Large intestine (tissue), 3 donors: ENCODE measurements around the gene VWF. TPM values are rescaled to one million over a fixed set of nuclear protein-coding genes. Genes with fewer than 3 reads are reported as not detected.
"Not testable (repeated sequence)": the region's sequence is repeated elsewhere in the genome, so short reads cannot be mapped to it uniquely, and the experiment has no call there.

Experiments
- DNase-seq, 2 donors: peaks; one replicate each; pipeline versions ENCODE4 v3.0.0 to v3.0.0-alpha.2; 2013
- H3K27ac ChIP-seq: one replicate; pipeline ENCODE4 v1.5.1; 2013; ENCODE audit warnings: low read length
- H3K27me3 ChIP-seq: 2 replicates; pipeline ENCODE4 v1.6.1; 2013; ENCODE audit warnings: low read length; ENCODE audit not compliant: control insufficient read depth, insufficient read depth
- H3K36me3 ChIP-seq: 2 replicates; pipeline ENCODE4 v1.6.1; 2013; ENCODE audit warnings: low read length; ENCODE audit not compliant: control insufficient read depth, insufficient read depth
- H3K4me1 ChIP-seq: one replicate; pipeline ENCODE4 v1.6.1; 2013; ENCODE audit warnings: low read length; ENCODE audit not compliant: control insufficient read depth, insufficient read depth
- H3K4me3 ChIP-seq: one replicate; pipeline ENCODE4 v1.5.1; 2013; ENCODE audit warnings: low read length
- H3K9me3 ChIP-seq: one replicate; pipeline ENCODE4 v1.6.1; 2013; ENCODE audit warnings: mild to moderate bottlenecking, low read depth, low read length, moderate library complexity; ENCODE audit not compliant: control insufficient read depth
- WGBS: methylation state at CpG from one replicate; pipeline ENCODE4 v1.1.5; 2013; ENCODE audit warnings: low lambda C conversion rate; ENCODE audit not compliant: insufficient coverage; 5-methylcytosine and 5-hydroxymethylcytosine counted together
- polyA plus RNA-seq: library from polyadenylated mRNA; unstranded; fragments of 120-200 nt; gene quantifications from one replicate; pipeline ENCODE4 v1.2.1, GENCODE V29; 2013

The VWF gene
- polyA plus RNA-seq, 1 donor, result 13.8 TPM

DNA sequence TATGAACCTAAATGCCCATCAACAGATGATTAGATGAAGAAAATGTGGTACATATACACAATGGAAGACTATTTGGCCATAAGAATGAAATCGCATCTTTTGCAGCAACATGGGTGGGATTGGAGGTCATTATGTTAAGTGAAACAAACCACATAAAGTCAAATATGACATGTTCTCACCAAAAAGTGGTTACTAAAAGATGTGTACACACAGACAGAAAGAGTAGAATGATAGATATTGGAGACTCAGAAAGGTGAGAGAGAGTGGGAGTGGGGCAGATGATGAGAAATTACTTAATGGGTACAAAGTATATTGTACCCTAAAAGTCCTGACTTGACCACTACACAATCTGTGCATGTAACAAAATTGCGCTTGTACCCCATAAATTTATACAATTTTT lies 19.6 kb downstream of the VWF start:
- no peak overlapping the region for H3K27ac ChIP-seq
- no peaks in the 10 kb centered on the region for H3K36me3 ChIP-seq
- DNase-seq, result no peak
- 100% methylated on average over 1 of the region's 2 CpGs for WGBS
- H3K4me1 ChIP-seq, result no peaks in the 10 kb centered on the region
- H3K4me3 ChIP-seq, result no peak overlapping the region
- no peaks in the 10 kb centered on the region for H3K9me3 ChIP-seq
- no peaks in the 10 kb centered on the region for H3K27me3 ChIP-seq

DNA sequence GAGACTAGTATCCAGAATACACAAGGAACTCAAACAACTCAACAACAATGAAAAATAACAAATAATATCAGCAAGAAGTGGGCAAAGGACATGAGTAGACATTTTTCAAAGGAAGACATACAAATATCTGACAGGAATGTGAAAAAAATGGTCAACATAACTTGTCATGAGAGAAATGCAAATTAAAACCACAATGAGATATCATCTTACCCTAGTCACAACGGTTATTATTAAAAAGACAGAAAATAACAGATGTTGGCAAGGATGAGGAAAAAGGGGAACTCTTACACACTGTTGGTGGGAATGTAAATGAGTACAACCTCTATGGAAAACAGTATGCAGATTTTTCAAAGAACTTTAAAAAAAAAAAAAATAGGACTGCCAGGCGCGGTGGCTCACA lies 20.4 kb downstream of the VWF start:
- DNase-seq, result no peak
- no peak overlapping the region for H3K27ac ChIP-seq
- H3K4me3 ChIP-seq, result no peak overlapping the region
- no peaks in the 10 kb centered on the region for H3K36me3 ChIP-seq
- H3K4me1 ChIP-seq, result no peaks in the 10 kb centered on the region
- H3K27me3 ChIP-seq, result no peaks in the 10 kb centered on the region
- WGBS, result 83% methylated on average over 1 of the region's 3 CpGs
- H3K9me3 ChIP-seq, result no peaks in the 10 kb centered on the region

DNA sequence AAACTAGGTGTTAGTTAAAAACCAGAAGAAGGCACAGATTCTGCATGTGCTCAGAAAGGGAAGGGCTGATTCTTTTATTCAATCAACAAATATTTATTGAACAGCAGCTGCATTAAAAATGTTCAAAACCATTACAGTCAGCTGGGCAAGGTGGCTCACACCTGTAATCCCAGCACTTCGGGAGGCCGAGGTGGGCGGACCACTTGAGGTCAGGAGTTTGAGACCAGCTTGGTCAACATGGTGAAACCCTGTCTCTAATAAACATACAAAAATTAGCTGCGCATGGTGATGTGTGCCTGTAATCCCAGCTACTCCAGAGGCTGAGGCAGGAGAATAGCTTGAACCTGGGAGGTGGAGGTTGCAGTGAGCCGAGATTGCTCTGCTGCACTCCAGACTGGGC lies 22.4 kb downstream of the VWF start:
- not testable (repeated sequence) for H3K4me3 ChIP-seq, H3K27me3 ChIP-seq, H3K36me3 ChIP-seq, H3K9me3 ChIP-seq, H3K27ac ChIP-seq, DNase-seq, H3K4me1 ChIP-seq
- no CpG with 5 or more reads among the region's 5 CpGs for WGBS

DNA sequence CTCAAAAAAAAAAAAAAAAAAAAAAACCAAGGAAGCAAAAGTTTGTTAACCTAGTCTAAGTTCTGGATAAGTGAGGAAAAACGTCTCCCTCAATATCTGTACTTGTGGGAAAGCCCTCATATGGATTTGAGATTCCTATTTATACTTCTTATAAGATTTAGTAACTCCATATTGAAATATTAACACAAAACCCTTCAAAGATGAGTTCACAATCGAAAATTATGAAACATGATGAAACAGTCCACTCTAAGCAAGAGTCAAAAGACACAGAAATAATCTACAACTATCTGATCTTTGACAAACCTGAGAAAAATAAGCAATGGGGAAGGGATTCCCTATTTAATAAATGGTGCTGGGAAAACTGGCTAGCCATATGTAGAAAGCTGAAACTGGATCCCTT lies 25.2 kb downstream of the VWF start:
- no peaks in the 10 kb centered on the region for H3K4me1 ChIP-seq
- H3K4me3 ChIP-seq, result no peak overlapping the region
- no peak overlapping the region for H3K27ac ChIP-seq
- no peaks in the 10 kb centered on the region for H3K36me3 ChIP-seq
- no peaks in the 10 kb centered on the region for H3K27me3 ChIP-seq
- no peak for DNase-seq
- WGBS, result no CpG with 5 or more reads among the region's 2 CpGs
- no peaks in the 10 kb centered on the region for H3K9me3 ChIP-seq

DNA sequence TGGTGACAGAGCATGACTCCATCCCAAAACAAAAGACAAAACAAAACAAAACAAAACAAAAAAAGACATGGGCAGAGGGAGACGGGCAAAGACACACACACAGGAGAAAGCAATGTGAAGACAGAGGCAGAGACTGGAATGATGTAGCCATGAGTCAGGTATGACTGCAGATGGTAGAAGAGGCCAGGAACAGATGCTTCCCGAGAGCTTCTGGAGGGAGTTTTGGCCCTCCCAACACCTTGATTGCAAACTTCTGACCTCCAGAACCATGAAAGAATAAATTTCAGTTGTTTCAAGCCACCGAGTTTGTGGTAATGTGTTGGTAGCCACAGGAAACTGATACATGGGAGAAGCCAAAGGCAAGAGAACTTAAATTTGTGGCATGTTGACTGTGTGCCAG lies 27.1 kb downstream of the VWF start:
- H3K4me1 ChIP-seq, result peaks cover 3% of the 10 kb centered on the region
- H3K9me3 ChIP-seq, result no peaks in the 10 kb centered on the region
- H3K27ac ChIP-seq, result no peak overlapping the region
- DNase-seq, result no peak
- no peak overlapping the region for H3K4me3 ChIP-seq
- H3K36me3 ChIP-seq, result no peaks in the 10 kb centered on the region
- WGBS, result no CpG with 5 or more reads among the region's 3 CpGs
- H3K27me3 ChIP-seq, result no peaks in the 10 kb centered on the region

DNA sequence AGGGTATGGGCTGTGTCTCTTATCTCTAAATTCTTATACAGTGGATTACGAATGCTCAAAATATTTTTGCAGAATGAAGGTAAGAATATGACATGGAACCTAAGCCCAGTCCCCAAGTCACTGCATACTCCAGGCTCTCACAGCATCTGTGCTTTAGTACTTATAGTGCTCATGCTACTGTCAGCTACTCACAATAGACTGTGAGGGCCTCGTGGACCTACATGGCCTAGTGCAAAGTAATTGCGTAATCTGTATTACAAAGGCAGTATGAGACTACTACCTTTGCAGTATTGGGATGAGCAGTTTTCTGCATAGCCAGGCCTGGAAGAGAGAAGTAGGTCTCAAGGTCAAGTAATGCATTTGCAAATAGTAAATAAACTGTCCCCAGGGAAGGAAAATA lies 27.9 kb downstream of the VWF start:
- Histone ChIP-seq H3K9me3 (no peaks in the 10 kb centered on the region), H3K4me3 (no peak overlapping the region), H3K36me3 (no peaks in the 10 kb centered on the region), H3K27me3 (no peaks in the 10 kb centered on the region), H3K27ac (no peak overlapping the region), H3K4me1 (peaks cover 3% of the 10 kb centered on the region)
- WGBS, result no CpG with 5 or more reads among the region's 3 CpGs
- DNase-seq, result peak in 1 of 2 donors; percentile 46

DNA sequence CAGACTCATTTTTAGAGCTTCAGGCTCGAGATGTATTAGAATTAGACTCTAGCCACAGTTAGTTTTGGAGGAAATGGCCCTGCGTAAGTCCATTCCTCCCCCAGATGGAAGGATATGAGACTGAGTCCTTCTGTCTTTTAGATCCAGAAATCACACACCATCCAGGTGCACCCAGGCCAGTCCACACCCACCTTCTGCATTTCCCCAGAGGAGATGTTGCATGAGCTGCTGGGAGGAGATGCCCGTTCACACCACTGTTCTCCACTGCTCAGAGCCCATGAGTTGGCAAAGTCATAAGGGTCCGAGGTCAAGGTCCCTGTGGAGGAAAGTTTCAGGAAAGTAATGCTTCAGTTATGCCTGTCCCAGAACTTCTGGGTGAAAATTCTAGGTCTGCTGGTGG lies 29.2 kb downstream of the VWF start:
- Histone ChIP-seq H3K9me3 (no peaks in the 10 kb centered on the region), H3K27me3 (no peaks in the 10 kb centered on the region), H3K27ac (no peak overlapping the region), H3K36me3 (no peaks in the 10 kb centered on the region), H3K4me3 (no peak overlapping the region), H3K4me1 (peaks cover 13% of the 10 kb centered on the region)
- no CpG with 5 or more reads among the region's 4 CpGs for WGBS
- no peak for DNase-seq

DNA sequence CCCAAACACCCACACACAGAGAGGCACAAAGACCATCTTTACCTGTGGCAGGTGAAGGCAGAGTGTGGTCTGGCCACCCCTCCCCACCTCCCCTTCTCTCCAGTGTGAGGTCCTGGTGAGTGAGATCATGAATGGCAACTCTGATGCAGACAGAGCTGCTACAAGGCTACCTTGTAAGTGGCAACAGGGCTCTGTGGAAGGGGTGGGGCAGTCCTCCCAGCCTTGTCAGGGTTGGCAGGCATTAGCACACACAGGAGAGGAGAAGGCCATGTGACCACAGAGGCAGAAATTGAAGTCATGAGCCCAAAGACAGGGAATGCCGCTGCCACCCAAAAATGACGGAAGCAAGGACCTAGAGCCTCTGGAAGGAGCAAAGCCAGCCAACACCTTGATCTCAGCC lies 30.7 kb downstream of the VWF start:
- Histone ChIP-seq H3K9me3 (no peaks in the 10 kb centered on the region), H3K4me3 (no peak overlapping the region), H3K27ac (peak overlapping the region; percentile 0), H3K27me3 (no peaks in the 10 kb centered on the region), H3K4me1 (peaks cover 23% of the 10 kb centered on the region), H3K36me3 (no peaks in the 10 kb centered on the region)
- WGBS, result no CpG with 5 or more reads among the region's 2 CpGs
- DNase-seq, result no peak

DNA sequence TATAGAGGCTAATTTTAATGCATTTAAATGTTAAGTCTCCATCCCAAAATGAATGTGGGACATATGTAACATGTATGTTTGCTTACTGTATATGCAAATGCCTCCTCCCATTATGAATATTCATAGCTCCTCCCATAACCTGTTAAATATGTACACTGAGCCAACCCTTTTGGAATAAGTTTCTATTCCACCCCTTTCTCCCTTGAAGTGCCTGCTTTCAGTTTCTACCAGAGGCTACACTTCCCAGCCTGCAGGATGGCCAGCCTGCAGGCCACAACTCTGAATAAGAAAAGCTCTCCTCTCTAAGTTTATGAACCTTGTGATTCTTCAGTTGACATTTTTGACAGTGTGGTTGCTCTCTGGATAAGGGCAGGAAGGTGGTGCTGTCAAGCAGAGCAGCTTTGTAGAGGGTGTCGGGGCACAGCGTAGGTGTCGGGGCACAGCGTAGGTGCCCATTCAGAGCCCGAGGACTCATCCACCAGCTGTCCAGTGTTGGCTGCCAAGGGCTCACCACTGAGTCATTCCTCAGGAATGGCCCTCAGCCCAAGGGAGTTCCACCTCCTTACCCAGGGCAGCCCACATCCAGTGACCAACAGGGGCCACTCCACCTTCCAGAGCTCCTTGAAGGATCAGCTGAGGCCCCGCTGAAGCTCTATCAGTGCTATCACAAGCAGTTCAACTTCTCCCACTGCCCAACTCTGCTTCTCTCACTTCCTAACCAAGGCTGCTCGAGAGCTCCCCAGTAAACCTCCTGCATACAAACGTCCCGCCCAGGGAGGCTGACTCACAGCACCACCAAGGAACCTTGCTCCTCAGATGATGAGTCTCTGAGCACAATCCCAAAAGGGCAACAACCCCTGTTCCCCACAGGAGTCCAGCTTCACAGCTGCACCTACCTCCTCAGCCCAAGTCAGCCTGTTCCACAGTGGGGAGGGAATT lies 31.4 kb downstream of the VWF start:
- no CpG with 5 or more reads among the region's 9 CpGs for WGBS
- peak in 1 of 2 donors; percentile 32 for DNase-seq
- Histone ChIP-seq H3K4me3 (no peak overlapping the region), H3K27me3 (no peaks in the 10 kb centered on the region), H3K9me3 (no peaks in the 10 kb centered on the region), H3K36me3 (no peaks in the 10 kb centered on the region), H3K27ac (peak overlapping the region; percentile 0), H3K4me1 (peaks cover 30% of the 10 kb centered on the region)

DNA sequence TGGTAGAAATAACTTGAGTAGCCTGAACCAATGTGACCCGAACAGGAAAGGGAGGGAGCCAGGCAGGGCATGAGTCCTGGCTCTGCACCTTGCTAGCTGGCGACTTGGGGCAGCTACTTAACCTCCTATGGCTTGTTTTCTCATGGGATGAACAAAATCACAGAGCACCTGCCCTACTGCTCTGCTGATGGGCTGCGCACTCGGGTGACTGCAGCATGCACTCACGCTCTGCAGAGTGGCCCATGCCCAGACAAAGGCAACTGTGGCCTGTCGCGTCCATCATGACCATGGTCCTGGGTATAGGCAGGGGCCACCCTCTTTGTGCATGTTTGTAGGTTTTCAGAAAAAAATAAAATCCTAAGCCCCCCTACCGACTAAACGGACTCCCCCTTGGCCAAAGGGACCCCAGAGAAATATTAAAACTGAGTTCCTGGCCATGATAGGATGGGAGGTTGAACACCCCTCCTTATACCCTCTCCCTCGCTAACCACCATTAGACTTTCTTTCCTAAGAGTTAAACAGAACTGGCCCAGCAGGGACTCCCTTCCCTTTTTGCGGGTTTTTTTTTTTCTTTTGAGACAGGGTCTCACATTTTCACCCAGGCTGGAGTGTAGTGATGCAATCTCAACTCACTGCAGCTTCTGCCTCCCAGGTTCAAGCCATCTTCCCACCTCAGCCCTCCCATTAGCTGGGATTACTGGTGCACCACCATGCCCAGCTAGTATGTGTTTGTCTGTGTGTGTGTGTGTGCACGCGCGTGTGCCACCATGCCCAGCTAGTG lies 32.5 kb downstream of the VWF start:
- Histone ChIP-seq H3K4me1 (peaks cover 34% of the 10 kb centered on the region), H3K36me3 (no peaks in the 10 kb centered on the region), H3K27ac (no peak overlapping the region), H3K27me3 (no peaks in the 10 kb centered on the region), H3K9me3 (no peaks in the 10 kb centered on the region), H3K4me3 (no peak overlapping the region)
- DNase-seq, result no peak
- WGBS, result 100% methylated on average over 1 of the region's 14 CpGs
